Measurements from ENCODE around the gene IL12RB2. TPM values are rescaled to one million over a fixed set of nuclear protein-coding genes. Genes with fewer than 3 reads are reported as not detected.

The IL12RB2 gene
- polyA plus RNA-seq, 3 donors = not detected

- Histone ChIP-seq H3K27me3 (ENCODE audit: control insufficient read depth in 2 of 2, insufficient read depth in 2 of 2, low read length in 2 of 2) (no peaks in the 10 kb centered on the region), H3K4me3 (replicated peaks in 1 of 3; ENCODE audit: low read depth in 2 of 3, low read length in 3 of 3) (no peak overlapping the region), H3K36me3 (replicated peaks in 1 of 2; ENCODE audit: control insufficient read depth in 1 of 2, insufficient read depth in 2 of 2, low read length in 2 of 2) (no peaks in the 10 kb centered on the region), H3K9me3 (replicated peaks in 1 of 2; ENCODE audit: control insufficient read depth in 1 of 2, insufficient read depth in 1 of 2, low read length in 2 of 2) (no peaks in the 10 kb centered on the region), H3K27ac (ENCODE audit: low read depth in 1 of 2, low read length in 2 of 2) (no peak overlapping the region), H3K9ac (ENCODE audit: insufficient read depth, low read length, poor library complexity, severe bottlenecking) (no peak overlapping the region), H3K79me2 (ENCODE audit: insufficient read depth, low read length) (no peaks in the 10 kb centered on the region), H2AFZ (ENCODE audit: insufficient read depth, low read depth, low read length, poor library complexity, severe bottlenecking) (no peak overlapping the region), H3K4me2 (replicated peaks; ENCODE audit: extremely low read depth, low read length, poor library complexity, severe bottlenecking) (no peak overlapping the region), H4K20me1 (ENCODE audit: insufficient read depth, low read length) (no peaks in the 10 kb centered on the region), H3K4me1 (ENCODE audit: control insufficient read depth in 1 of 2, insufficient read depth in 2 of 2, low read length in 2 of 2) (no peaks in the 10 kb centered on the region)
- Mint-ChIP-seq H3K27ac (no peak overlapping the region), H3K9me3 (no peaks in the 10 kb centered on the region), H3K36me3 (no peaks in the 10 kb centered on the region), H3K27me3 (ENCODE audit: low read depth in 3 of 3) (peaks cover 0 to 4% (median 2%) of the 10 kb centered on the region in 3 donors), H3K4me1 (no peaks in the 10 kb centered on the region), H3K4me3 (no peak overlapping the region)
- WGBS (ENCODE audit: insufficient coverage) = 96% methylated on average over 7 of the region's 12 CpGs
- TF ChIP-seq, protein P1, sequence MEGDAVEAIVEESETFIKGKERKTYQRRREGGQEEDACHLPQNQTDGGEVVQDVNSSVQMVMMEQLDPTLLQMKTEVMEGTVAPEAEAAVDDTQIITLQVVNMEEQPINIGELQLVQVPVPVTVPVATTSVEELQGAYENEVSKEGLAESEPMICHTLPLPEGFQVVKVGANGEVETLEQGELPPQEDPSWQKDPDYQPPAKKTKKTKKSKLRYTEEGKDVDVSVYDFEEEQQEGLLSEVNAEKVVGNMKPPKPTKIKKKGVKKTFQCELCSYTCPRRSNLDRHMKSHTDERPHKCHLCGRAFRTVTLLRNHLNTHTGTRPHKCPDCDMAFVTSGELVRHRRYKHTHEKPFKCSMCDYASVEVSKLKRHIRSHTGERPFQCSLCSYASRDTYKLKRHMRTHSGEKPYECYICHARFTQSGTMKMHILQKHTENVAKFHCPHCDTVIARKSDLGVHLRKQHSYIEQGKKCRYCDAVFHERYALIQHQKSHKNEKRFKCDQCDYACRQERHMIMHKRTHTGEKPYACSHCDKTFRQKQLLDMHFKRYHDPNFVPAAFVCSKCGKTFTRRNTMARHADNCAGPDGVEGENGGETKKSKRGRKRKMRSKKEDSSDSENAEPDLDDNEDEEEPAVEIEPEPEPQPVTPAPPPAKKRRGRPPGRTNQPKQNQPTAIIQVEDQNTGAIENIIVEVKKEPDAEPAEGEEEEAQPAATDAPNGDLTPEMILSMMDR (IDR thresholded peaks at IDR 0.05) = no peak
- DNase-seq = no peak
- intact Hi-C loops (cut with micrococcal nuclease) = no loop called here
These were observed 85.6 kb downstream of the IL12RB2 start for GRCh38 chr1:67393240-67393639.

DNA sequence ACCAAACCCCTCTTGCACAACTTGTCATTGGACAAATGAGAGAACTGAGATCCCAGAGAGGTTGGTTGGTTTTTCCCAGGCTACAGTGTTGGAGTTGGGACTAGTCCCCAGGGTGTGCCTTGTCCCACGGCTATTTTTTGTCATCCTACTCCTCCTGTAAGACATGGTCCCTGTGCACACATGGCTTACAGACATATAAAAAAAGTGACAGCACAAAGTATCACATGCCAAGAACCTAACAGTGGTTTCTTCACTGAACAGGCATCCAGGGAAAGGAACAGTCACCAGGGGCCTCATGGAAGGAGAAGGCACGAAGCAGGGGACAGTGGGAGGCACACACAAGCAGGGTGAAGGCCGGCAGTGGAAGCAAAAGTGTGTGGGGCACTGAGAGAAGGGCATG lies 86.1 kb downstream of the IL12RB2 start:
- no peaks in the 10 kb centered on the region for H3K27me3 ChIP-seq (ENCODE audit: control insufficient read depth in 2 of 2, insufficient read depth in 2 of 2, low read length in 2 of 2)
- no peak overlapping the region for H3K27ac Mint-ChIP-seq
- DNase-seq = no peak
- H3K9me3 Mint-ChIP-seq = no peaks in the 10 kb centered on the region
- no peak overlapping the region for H2AFZ ChIP-seq (ENCODE audit: insufficient read depth, low read depth, low read length, poor library complexity, severe bottlenecking)
- TF ChIP-seq, protein P1 (IDR thresholded peaks at IDR 0.05) = no peak
- H3K4me3 ChIP-seq (replicated peaks in 1 of 3; ENCODE audit: low read depth in 2 of 3, low read length in 3 of 3) = no peak overlapping the region
- H4K20me1 ChIP-seq (ENCODE audit: insufficient read depth, low read length) = no peaks in the 10 kb centered on the region
- H3K36me3 Mint-ChIP-seq = no peaks in the 10 kb centered on the region
- H3K27ac ChIP-seq (ENCODE audit: low read depth in 1 of 2, low read length in 2 of 2) = no peak overlapping the region
- H3K27me3 Mint-ChIP-seq (ENCODE audit: low read depth in 3 of 3) = peaks cover 0 to 4% (median 2%) of the 10 kb centered on the region in 3 donors
- H3K4me1 Mint-ChIP-seq = no peaks in the 10 kb centered on the region
- H3K4me3 Mint-ChIP-seq = no peak overlapping the region
- H3K79me2 ChIP-seq (ENCODE audit: insufficient read depth, low read length) = no peaks in the 10 kb centered on the region
- no peaks in the 10 kb centered on the region for H3K4me1 ChIP-seq (ENCODE audit: control insufficient read depth in 1 of 2, insufficient read depth in 2 of 2, low read length in 2 of 2)
- H3K9ac ChIP-seq (ENCODE audit: insufficient read depth, low read length, poor library complexity, severe bottlenecking) = no peak overlapping the region
- no peaks in the 10 kb centered on the region for H3K36me3 ChIP-seq (replicated peaks in 1 of 2; ENCODE audit: control insufficient read depth in 1 of 2, insufficient read depth in 2 of 2, low read length in 2 of 2)
- WGBS (ENCODE audit: insufficient coverage) = 100% methylated on average over 2 of the region's 3 CpGs
- intact Hi-C loops (cut with micrococcal nuclease) = no loop called here
- no peaks in the 10 kb centered on the region for H3K9me3 ChIP-seq (replicated peaks in 1 of 2; ENCODE audit: control insufficient read depth in 1 of 2, insufficient read depth in 1 of 2, low read length in 2 of 2)
- H3K4me2 ChIP-seq (replicated peaks; ENCODE audit: extremely low read depth, low read length, poor library complexity, severe bottlenecking) = no peak overlapping the region
